ENCODE data around the gene PCID2.
A peak's percentile ranks its signal among the peaks of the same experiment; 100 is the strongest.

Gene PCID2

GRCh38 chr13:113187263-113187669, 21.2 kb downstream of the PCID2 start:
- DNase-seq (ENCODE audit: low read depth), result peak; percentile 99

GRCh38 chr13:113186061-113186900, 22.2 kb downstream of the PCID2 start:
- no peak for DNase-seq (ENCODE audit: low read depth)

GRCh38 chr13:113184568-113185440, 23.7 kb downstream of the PCID2 start:
- no peak for DNase-seq (ENCODE audit: low read depth)

GRCh38 chr13:113183450-113184129, 24.9 kb downstream of the PCID2 start:
- no peak for DNase-seq (ENCODE audit: low read depth)

- DNase-seq (ENCODE audit: low read depth), result no peak
Measured at GRCh38 chr13:113182046-113182445, 26.4 kb downstream of the PCID2 start.

- DNase-seq (ENCODE audit: low read depth), result no peak
Measured at GRCh38 chr13:113179374-113180230, 28.9 kb downstream of the PCID2 start.

DNA sequence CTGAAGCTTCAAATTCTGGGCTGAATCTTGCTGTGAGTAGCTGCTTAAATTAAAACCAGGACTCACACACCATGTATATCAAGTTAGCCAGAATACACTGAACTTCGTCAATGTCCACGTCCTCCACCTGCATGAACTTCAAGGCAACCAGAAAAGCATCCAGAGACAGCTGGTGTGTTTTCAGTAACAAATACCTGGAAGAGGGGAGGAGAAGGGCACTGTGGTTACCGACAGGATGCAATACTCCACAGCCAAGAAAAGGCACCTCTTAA, 29.6 kb downstream of the PCID2 start:
- DNase-seq (ENCODE audit: low read depth), result no peak

DNA sequence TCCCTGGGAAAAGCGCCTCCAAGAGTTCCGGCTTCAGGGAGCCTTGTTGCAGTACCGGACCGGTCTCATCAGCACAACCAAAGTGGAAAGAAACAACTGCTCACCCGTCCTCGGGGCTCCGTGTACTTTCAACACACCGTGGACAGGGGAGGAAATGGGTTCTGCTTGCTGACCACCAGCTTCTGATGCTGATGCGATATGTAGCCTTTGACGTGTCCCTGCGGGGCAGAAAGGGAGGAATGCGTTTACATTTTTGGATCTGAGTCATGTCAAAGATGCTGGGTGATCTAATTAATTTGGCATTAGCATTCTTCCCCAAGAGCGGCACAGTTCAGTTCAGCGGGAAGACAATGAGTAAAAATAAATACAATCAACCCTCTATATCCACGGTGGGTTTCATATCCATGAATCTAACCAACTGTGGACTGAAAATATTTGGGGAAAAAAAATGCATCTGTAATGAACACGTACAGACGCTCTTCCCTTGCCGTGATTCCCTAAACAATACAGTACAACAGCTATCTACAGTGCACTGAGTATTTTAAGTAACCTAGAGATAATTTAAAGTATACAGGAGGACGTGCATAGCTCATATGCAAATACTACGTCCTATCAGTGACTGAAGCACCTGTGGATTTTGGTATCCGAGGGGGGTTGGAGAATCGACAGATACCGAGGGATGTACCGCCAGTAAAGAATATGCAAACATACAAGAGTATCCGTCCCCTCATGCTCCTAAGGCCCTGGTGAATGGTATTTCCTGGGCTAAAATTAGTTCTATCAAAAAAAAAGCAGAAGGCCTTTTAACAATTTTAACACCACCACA, 30.2 kb downstream of the PCID2 start:
- DNase-seq (ENCODE audit: low read depth), result peak; percentile 82

GRCh38 chr13:113176822-113177221, 31.6 kb downstream of the PCID2 start:
- DNase-seq (ENCODE audit: low read depth), result no peak

- no peak for DNase-seq (ENCODE audit: low read depth)
Measured at GRCh38 chr13:113176280-113176679, 32.2 kb downstream of the PCID2 start.

- DNase-seq (ENCODE audit: low read depth), result no peak
Measured at GRCh38 chr13:113172419-113172926, 36.0 kb downstream of the PCID2 start.

- no peak for DNase-seq (ENCODE audit: low read depth)
Measured at GRCh38 chr13:113171250-113172125, 37.0 kb downstream of the PCID2 start.

DNA sequence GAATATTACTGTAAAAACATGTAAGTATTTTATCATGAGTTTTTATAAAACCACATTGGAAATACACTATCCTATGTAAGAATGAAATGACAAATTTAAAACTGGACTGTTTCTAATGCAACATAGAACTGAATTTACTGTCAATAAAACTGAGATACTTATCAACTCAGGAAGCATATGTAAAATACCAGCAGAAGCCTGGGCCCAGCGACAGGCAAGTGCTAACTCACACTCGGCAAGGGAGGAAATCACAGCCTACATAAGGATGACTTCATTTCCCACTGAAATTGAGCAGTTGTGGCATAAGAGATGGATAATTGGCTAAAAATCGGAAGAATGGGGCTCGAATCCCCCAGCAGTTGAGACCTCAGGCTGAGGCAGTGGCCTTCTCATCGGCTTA, 38.0 kb downstream of the PCID2 start:
- no peak for DNase-seq (ENCODE audit: low read depth)

DNA sequence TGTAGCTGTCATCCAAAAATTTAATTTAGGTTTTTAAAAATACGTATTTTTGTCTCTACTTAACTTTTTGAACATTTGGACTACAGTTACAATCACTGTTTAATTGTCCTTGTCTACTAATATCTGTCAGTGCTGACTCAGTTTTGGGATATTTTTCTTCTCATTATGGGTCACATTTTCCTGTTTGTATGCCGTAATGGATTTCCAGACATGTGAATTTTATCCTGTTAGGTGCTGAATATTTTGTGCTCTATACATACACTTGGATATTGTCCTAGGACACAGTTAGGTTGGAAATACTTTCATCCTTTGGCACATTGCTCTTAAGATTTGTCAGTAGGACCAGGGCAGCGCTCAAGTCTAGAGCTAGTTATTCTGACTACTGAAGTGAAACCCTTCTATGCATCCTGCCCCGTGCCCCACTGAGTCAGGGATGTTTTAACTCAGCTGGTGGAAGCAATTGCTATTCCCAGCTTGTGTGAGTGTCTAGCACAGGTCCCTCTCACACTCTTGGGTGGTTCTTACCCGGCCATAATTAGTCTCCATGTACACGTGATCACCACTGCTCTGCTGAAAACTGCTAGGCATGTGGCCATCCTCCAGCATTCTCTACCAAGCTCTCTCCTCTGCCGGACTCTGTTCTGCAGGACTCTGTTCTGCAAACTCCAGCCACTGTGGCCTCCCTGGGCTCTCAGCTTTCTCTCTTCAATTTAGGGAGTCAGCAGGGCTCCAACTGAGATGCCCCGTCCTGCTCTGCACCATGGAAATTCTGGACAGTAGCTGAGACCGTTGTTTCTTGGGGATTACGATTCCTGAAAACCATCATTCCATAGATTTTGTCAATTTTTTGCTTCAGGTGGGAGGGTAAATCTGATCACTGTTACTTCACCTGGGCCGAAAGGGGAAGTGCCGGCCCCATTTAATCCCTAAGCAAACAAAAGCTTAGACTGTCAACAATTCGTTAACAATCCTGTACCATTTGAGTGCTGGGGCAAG, 38.9 kb downstream of the PCID2 start:
- no peak for DNase-seq (ENCODE audit: low read depth)

DNA sequence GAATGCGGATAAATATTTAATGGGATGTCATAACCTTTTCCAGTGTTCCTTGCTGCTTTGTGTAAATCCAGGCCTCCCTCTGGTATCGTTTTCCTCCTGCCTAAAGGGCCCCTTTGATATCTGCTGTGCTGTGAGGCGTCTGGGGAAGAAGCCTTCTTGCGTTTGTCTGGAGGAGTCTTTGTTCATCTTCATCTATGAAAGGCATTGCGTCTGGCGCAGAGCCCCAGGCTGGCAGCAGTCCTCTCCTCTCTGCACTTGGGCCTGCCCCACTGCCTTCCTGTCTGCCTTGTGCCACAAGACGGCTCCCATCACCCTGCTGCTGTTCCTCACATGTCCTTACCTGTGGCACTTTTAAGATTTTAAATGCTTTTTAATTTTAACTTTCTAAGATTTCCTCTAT, 40.3 kb downstream of the PCID2 start:
- no peak for DNase-seq (ENCODE audit: low read depth)

DNA sequence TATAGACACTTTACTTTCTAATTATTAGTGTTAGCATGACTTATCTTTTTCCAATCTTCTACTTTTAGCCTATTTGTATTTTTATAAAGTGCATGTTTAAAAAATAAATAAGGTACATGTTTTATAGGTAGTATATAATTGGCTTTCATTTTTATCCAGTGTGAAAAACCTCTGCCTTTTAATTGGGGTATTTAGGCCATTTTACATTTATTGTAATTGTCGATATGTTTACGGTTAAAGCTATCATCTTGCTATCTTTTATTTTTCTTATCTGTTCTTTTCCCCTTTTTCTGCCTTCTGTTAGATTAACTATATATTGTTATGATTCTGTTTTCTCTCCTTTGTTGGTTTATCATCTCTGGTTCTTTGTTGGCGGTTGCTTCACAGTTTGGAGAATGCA, 40.9 kb downstream of the PCID2 start:
- no peak for DNase-seq (ENCODE audit: low read depth)

- no peak for DNase-seq (ENCODE audit: low read depth)
Measured at GRCh38 chr13:113167155-113167554, 41.3 kb downstream of the PCID2 start.

- no peak for DNase-seq (ENCODE audit: low read depth)
Measured at GRCh38 chr13:113166681-113167080, 41.8 kb downstream of the PCID2 start.

Measured in fibroblast of the conjunctiva (primary cell).